IMR-90 (cell line): ENCODE results near the gene HOXD8. TPM values are rescaled to one million over a fixed set of nuclear protein-coding genes. Genes with fewer than 3 reads are reported as not detected.

Experiments used
- ATAC-seq: fragments of 200-7000 bp; cut with Tn5 transposase; 2 replicates; pipeline ENCODE4 v1.9.1; 2020; ENCODE audit warnings: low read depth, mild to moderate bottlenecking, moderate library complexity
- BruUV-seq: library from RNA; stranded (reverse); fragments of 400-500 nt; replicated peaks from 2 replicates; lab custom pipeline; 2021; lab: Mats Ljungman, UMichigan
- CTCF ChIA-PET: fragments of 300-600 bp; formaldehyde crosslinking; extraction: SDS; loops from one replicate; lab custom pipeline; 2021; ENCODE audit warnings: antibody characterized with exemption; lab: Yijun Ruan, JAX
- POLR2A ChIA-PET: fragments of 300-600 bp; sonication (Branson Sonifier 250); formaldehyde crosslinking; loops from one replicate; lab custom pipeline; 2022; ENCODE audit warnings: antibody characterized with exemption; ENCODE audit not compliant: unreplicated experiment; lab: Charles Lee
- DNase-seq: peaks from one replicate; pipeline ENCODE4 v3.0.0; 2013
- H2AFZ ChIP-seq: replicated peaks from 2 replicates; pipeline ENCODE3; 2013; ENCODE audit warnings: low read length, mild to moderate bottlenecking; ENCODE audit not compliant: poor library complexity
- H2AK5ac ChIP-seq: 2 replicates; pipeline ENCODE4 v1.6.1; 2013; ENCODE audit warnings: low read depth, low read length, inconsistent platforms
- H2AK9ac ChIP-seq: replicated peaks from 2 replicates; pipeline ENCODE3; 2013; ENCODE audit warnings: mild to moderate bottlenecking, low read depth, low read length, moderate library complexity; ENCODE audit not compliant: poor library complexity
- H2BK120ac ChIP-seq: 2 replicates; pipeline ENCODE4 v1.6.1; 2013; ENCODE audit warnings: low read depth, low read length, inconsistent platforms
- H2BK15ac ChIP-seq: 3 replicates; pipeline ENCODE4 v1.6.1; 2013; ENCODE audit warnings: low read depth, low read length, inconsistent platforms
- H2BK20ac ChIP-seq: 2 replicates; pipeline ENCODE4 v1.6.1; 2013; ENCODE audit warnings: low read depth, mild to moderate bottlenecking, inconsistent platforms, low read length, moderate library complexity
- H2BK5ac ChIP-seq: 2 replicates; pipeline ENCODE4 v1.6.1; 2013; ENCODE audit warnings: mild to moderate bottlenecking, low read depth, low read length, inconsistent platforms; ENCODE audit not compliant: poor library complexity, severe bottlenecking
- H3K14ac ChIP-seq: replicated peaks from 2 replicates; pipeline ENCODE4 v1.6.1; 2013; ENCODE audit warnings: low read depth, low read length, inconsistent platforms
- H3K18ac ChIP-seq: 2 replicates; pipeline ENCODE4 v1.6.1; 2013; ENCODE audit warnings: low read depth, low read length, control low read depth
- H3K23ac ChIP-seq: 2 replicates; pipeline ENCODE4 v1.6.1; 2013; ENCODE audit warnings: low read depth, low read length, inconsistent platforms
- H3K27ac ChIP-seq: 2 replicates; pipeline ENCODE4 v1.5.1; 2013; ENCODE audit warnings: mild to moderate bottlenecking, control low read depth, low read length; ENCODE audit not compliant: insufficient read depth
- H3K27me3 ChIP-seq: 2 replicates; pipeline ENCODE4 v1.6.1; 2013; ENCODE audit warnings: low read length; ENCODE audit not compliant: control insufficient read depth, insufficient read depth
- H3K36me3 ChIP-seq: 2 replicates; pipeline ENCODE4 v1.6.1; 2013; ENCODE audit warnings: low read length, mixed read lengths; ENCODE audit not compliant: control insufficient read depth, insufficient read depth
- H3K4ac ChIP-seq: 2 replicates; pipeline ENCODE4 v1.6.1; 2013; ENCODE audit warnings: low read depth, low read length, inconsistent platforms
- H3K4me1 ChIP-seq: 2 replicates; pipeline ENCODE4 v1.6.1; 2013; ENCODE audit warnings: low read length, mixed read lengths; ENCODE audit not compliant: control insufficient read depth, insufficient read depth
- H3K4me2 ChIP-seq: 2 replicates; pipeline ENCODE4 v1.6.1; 2013; ENCODE audit warnings: low read depth, mild to moderate bottlenecking, control low read depth, low read length, moderate library complexity
- H3K4me3 ChIP-seq: 2 replicates; pipeline ENCODE4 v1.5.1; 2013; ENCODE audit warnings: low read depth, mild to moderate bottlenecking, control low read depth, low read length, moderate library complexity; ENCODE audit not compliant: insufficient read depth
- H3K56ac ChIP-seq: 2 replicates; pipeline ENCODE4 v1.6.1; 2013; ENCODE audit warnings: low read length, inconsistent platforms; ENCODE audit not compliant: insufficient read depth; ENCODE audit errors: extremely low read depth
- H3K79me1 ChIP-seq, 2 experiments: 2 replicates each; pipeline ENCODE4 v1.6.1; 2013; ENCODE audit warnings: low read length in 2 of 2, inconsistent platforms in 1 of 2, low read depth in 1 of 2
- H3K9ac ChIP-seq: 2 replicates; pipeline ENCODE4 v1.6.1; 2013; ENCODE audit warnings: low read depth, low read length, control low read depth
- H3K9me1 ChIP-seq: 2 replicates; pipeline ENCODE4 v1.6.1; 2013; ENCODE audit warnings: low read length, inconsistent platforms; ENCODE audit not compliant: insufficient read depth
- H3K9me3 ChIP-seq: 2 replicates; pipeline ENCODE4 v1.6.1; 2013; ENCODE audit warnings: low read length; ENCODE audit not compliant: control insufficient read depth, insufficient read depth
- H4K20me1 ChIP-seq: 2 replicates; pipeline ENCODE4 v1.6.1; 2013; ENCODE audit warnings: low read length, inconsistent platforms; ENCODE audit not compliant: insufficient read depth
- H4K5ac ChIP-seq: 2 replicates; pipeline ENCODE4 v1.6.1; 2013; ENCODE audit warnings: mild to moderate bottlenecking, low read depth, low read length, control low read depth
- H4K8ac ChIP-seq, 2 experiments: 2 replicates each; pipeline ENCODE4 v1.6.1; 2013; ENCODE audit warnings: low read depth in 2 of 2, low read length in 2 of 2, control low read depth in 1 of 2, inconsistent platforms in 1 of 2
- H4K91ac ChIP-seq: 2 replicates; pipeline ENCODE4 v1.6.1; 2013; ENCODE audit warnings: low read depth, low read length, inconsistent platforms; ENCODE audit not compliant: insufficient read depth
- CTCF ChIP-seq: conservative IDR thresholded peaks from 2 replicates; pipeline ENCODE4 v1.5.1; 2012; ENCODE audit warnings: mild to moderate bottlenecking, low read depth, low read length, improper control_type of control experiment
- FOS ChIP-seq: fragments of 150-350 bp; IDR thresholded peaks from 2 replicates; pipeline ENCODE4 v1.6.1; 2016; ENCODE audit warnings: low read depth, low read length
- SMC3 ChIP-seq: fragments of 150-350 bp; IDR thresholded peaks from 2 replicates; pipeline ENCODE4 v1.6.1; 2016; ENCODE audit warnings: low read depth, mild to moderate bottlenecking, antibody characterized with exemption, low read length, moderate library complexity
- WGBS, 2 experiments: methylation state at CpG; one replicate each; pipeline versions ENCODE4 v1.1.5 to v1.1.7; 2013; ENCODE audit warnings: missing lambda C conversion rate in 2 of 2; ENCODE audit not compliant: insufficient read length in 1 of 2; ENCODE audit errors: extremely low coverage in 2 of 2; 5-methylcytosine and 5-hydroxymethylcytosine counted together
- dilution Hi-C: fragments of 300-500 bp; cut with HindIII; formaldehyde crosslinking; loops from one replicate; pipeline ENCODE4 v1.14.3; 2018; ENCODE audit warnings: low sequenced_read_pairs; ENCODE audit not compliant: unreplicated experiment
- in situ Hi-C: fragments of 300-500 bp; cut with MboI; formaldehyde crosslinking; loops from 3 replicates; pipeline ENCODE4 v1.14.3; 2019; ENCODE audit warnings: low sequenced_read_pairs, inconsistent platforms, mixed read lengths
- intact Hi-C: fragments of 100-400 bp; cut with micrococcal nuclease; formaldehyde crosslinking; loops from 2 replicates; pipeline ENCODE4 v1.10.0; 2022
- polyA plus RNA-seq, 3 experiments: library from polyadenylated mRNA; depleted of rRNA; stranded (reverse); fragments of >200 nt; gene quantifications; 2 replicates each; pipeline ENCODE4 v1.2.3, GENCODE V29; 2012; ENCODE audit warnings: low replicate concordance in 1 of 3
- total RNA-seq: library from RNA; depleted of rRNA; stranded (reverse); fragments of >200 nt; gene quantifications from 2 replicates; pipeline ENCODE4 v1.2.3, GENCODE V29; 2012

HOXD8 gene
- total and polyA plus RNA-seq, 2 of the 4 experiments (the other 2 are of a cell fraction): not detected

- H3K27ac ChIP-seq: no peak overlapping the region
- no peaks in the 10 kb centered on the region for H3K79me1 ChIP-seq
- ATAC-seq: 0 out of 2 replicates have a peak, but pooled peaks have one; percentile 50
- no peak overlapping the region for H3K56ac ChIP-seq
- H3K9me1 ChIP-seq: no peaks in the 10 kb centered on the region
- TF ChIP-seq FOS (no peak), CTCF (peak; percentile 50), SMC3 (0 out of 2 replicates have a peak, but pooled peaks have one; percentile 9)
- no peak overlapping the region for H2AK9ac ChIP-seq
- H2BK15ac ChIP-seq: no peak overlapping the region
- intact Hi-C loops (loop anchor here (1.0 kb wide), 1 partner anchor 24 kb away; no protein-coding TSS in a partner anchor), dilution Hi-C loops (no loop called here), in situ Hi-C loops (no loop called here)
- no peak overlapping the region for H3K4me3 ChIP-seq
- DNase-seq: peak; percentile 28
- H3K4ac ChIP-seq: no peak overlapping the region
- no peak overlapping the region for H2AFZ ChIP-seq
- no peaks in the 10 kb centered on the region for H4K20me1 ChIP-seq
- no peaks in the 10 kb centered on the region for H3K36me3 ChIP-seq
- H3K4me2 ChIP-seq: no peak overlapping the region
- no TSS peak for BruUV-seq
- no peak overlapping the region for H2BK20ac ChIP-seq
- POLR2A ChIA-PET: no interaction called here
- H3K27me3 ChIP-seq: peaks cover 89% of the 10 kb centered on the region
- no peaks in the 10 kb centered on the region for H3K4me1 ChIP-seq
- peaks cover 7% of the 10 kb centered on the region for H3K9me3 ChIP-seq
- no peak overlapping the region for H2BK120ac ChIP-seq
- no peak overlapping the region for H4K5ac ChIP-seq
- H2BK5ac ChIP-seq: no peak overlapping the region
- H3K18ac ChIP-seq: no peak overlapping the region
- no peak overlapping the region for H3K23ac ChIP-seq
- CTCF ChIA-PET: interaction anchor here (0.6 to 1.3 kb wide), 3 partner anchors 13 to 543 kb away, joined by 3 to 4 read pairs (median 3); no protein-coding TSS in a partner anchor
- no peak overlapping the region for H3K14ac ChIP-seq
- H4K8ac ChIP-seq: no peak overlapping the region
- WGBS, 2 experiments: 1% methylated on average over 7 of the region's 16 CpGs; no CpG with 5 or more reads in 1 of the 2 experiments
- H2AK5ac ChIP-seq: no peak overlapping the region
- H3K9ac ChIP-seq: no peak overlapping the region
- H4K91ac ChIP-seq: no peak overlapping the region
Observed at GRCh38 chr2:176111309-176111663, 18.2 kb upstream of the HOXD8 start.
